Astrocyte of the cerebellum (primary cell): ENCODE data around the gene NCAM2.

Source experiments
- DNase-seq: peaks from one replicate; pipeline ENCODE4 v3.0.0-alpha.2; 2011; ENCODE audit warnings: low read depth
- H3K4me3 ChIP-seq: 2 replicates; pipeline ENCODE4 v1.5.1; 2011; ENCODE audit warnings: mild to moderate bottlenecking, low read depth, low read length, moderate library complexity
- CTCF ChIP-seq: IDR thresholded peaks from 2 replicates; pipeline ENCODE4 v1.5.1; 2012; ENCODE audit warnings: low read length, low read depth, moderate library complexity, mild to moderate bottlenecking; ENCODE audit errors: missing control alignments
- in situ Hi-C: cut with HindIII; loops from 2 replicates; pipeline ENCODE4 v1.10.0; 2017; ENCODE audit warnings: low sequenced_read_pairs

NCAM2 gene

GRCh38 chr21:21034036-21034435, 35.8 kb downstream of the NCAM2 start:
- in situ Hi-C loops = no loop called here
- no peak for DNase-seq
- no peak for TF ChIP-seq CTCF
- H3K4me3 ChIP-seq = no peak overlapping the region

GRCh38 chr21:21039624-21040170, 41.5 kb downstream of the NCAM2 start:
- in situ Hi-C loops = no loop called here
- TF ChIP-seq CTCF = no peak
- H3K4me3 ChIP-seq = no peak overlapping the region
- no peak for DNase-seq

GRCh38 chr21:21045518-21045917, 47.3 kb downstream of the NCAM2 start:
- in situ Hi-C loops = no loop called here
- no peak overlapping the region for H3K4me3 ChIP-seq
- TF ChIP-seq CTCF = no peak
- no peak for DNase-seq

GRCh38 chr21:21046063-21046462, 47.9 kb downstream of the NCAM2 start:
- no peak for DNase-seq
- no peak for TF ChIP-seq CTCF
- in situ Hi-C loops = no loop called here
- H3K4me3 ChIP-seq = no peak overlapping the region

- no peak for TF ChIP-seq CTCF
- no peak for DNase-seq
- H3K4me3 ChIP-seq = no peak overlapping the region
- in situ Hi-C loops = no loop called here
Observed at GRCh38 chr21:21051109-21052055, 53.2 kb downstream of the NCAM2 start.

- no peak overlapping the region for H3K4me3 ChIP-seq
- no peak for DNase-seq
- TF ChIP-seq CTCF = no peak
- in situ Hi-C loops = no loop called here
Observed at GRCh38 chr21:21052672-21053071, 54.5 kb downstream of the NCAM2 start.
